HepG2 (cell line): ENCODE data around the gene E2F3. TPM values are rescaled to one million over a fixed set of nuclear protein-coding genes. Genes with fewer than 3 reads are reported as not detected.
A peak's percentile ranks its signal among the peaks of the same experiment; 100 is the strongest.

Experiments used
- BORCS8-MEF2B ChIP-seq: sonication (generic); formaldehyde crosslinking; IDR thresholded peaks from 2 replicates; pipeline ENCODE4 v1.8.0; 2022; ENCODE audit warnings: mild to moderate bottlenecking, missing genetic modification reagents
- GMEB1 ChIP-seq: sonication (generic); formaldehyde crosslinking; IDR thresholded peaks from 2 replicates; pipeline ENCODE4 v1.5.1; 2020; ENCODE audit warnings: missing genetic modification reagents, mild to moderate bottlenecking, borderline replicate concordance
- HOXA5 ChIP-seq: sonication (generic); formaldehyde crosslinking; IDR thresholded peaks from 2 replicates; pipeline ENCODE4 v1.4.0; 2020; ENCODE audit warnings: missing genetic modification reagents
- MAFG ChIP-seq: sonication (generic); formaldehyde crosslinking; IDR thresholded peaks from 2 replicates; pipeline ENCODE4 v1.5.1; 2020; ENCODE audit warnings: mild to moderate bottlenecking, missing genetic modification reagents
- MNT ChIP-seq: fragments of 450-650 bp; IDR thresholded peaks from 2 replicates; pipeline ENCODE4 v1.6.1; 2016
- NFE2L1 ChIP-seq: sonication (generic); formaldehyde crosslinking; IDR thresholded peaks from 2 replicates; pipeline ENCODE4 v1.4.0; 2020; ENCODE audit warnings: missing genetic modification reagents, mild to moderate bottlenecking, borderline replicate concordance
- NR2F1 ChIP-seq, 2 experiments: fragments of 450-650 bp in 1 of 2; formaldehyde crosslinking in 1 of 2; IDR thresholded peaks; 2 replicates each; pipeline versions ENCODE4 v1.5.0 to v1.6.1; 2016 to 2020; ENCODE audit warnings: mild to moderate bottlenecking in 1 of 2, missing compliant biosample characterization in 1 of 2, missing genetic modification reagents in 1 of 2, moderate library complexity in 1 of 2
- PHF21A ChIP-seq: sonication (generic); formaldehyde crosslinking; IDR thresholded peaks from 2 replicates; pipeline ENCODE4 v1.5.0; 2020; ENCODE audit warnings: mild to moderate bottlenecking, missing genetic modification reagents
- PITX1 ChIP-seq: sonication (generic); formaldehyde crosslinking; IDR thresholded peaks from 2 replicates; pipeline ENCODE4 v1.5.1; 2020; ENCODE audit warnings: mild to moderate bottlenecking, missing genetic modification reagents
- PRDM15 ChIP-seq: sonication (generic); formaldehyde crosslinking; IDR thresholded peaks from 2 replicates; pipeline ENCODE4 v1.4.0; 2020; ENCODE audit warnings: missing genetic modification reagents
- SP5 ChIP-seq: IDR thresholded peaks from 2 replicates; pipeline ENCODE4 v1.6.1; 2016; ENCODE audit warnings: low read depth, borderline replicate concordance
- TAF15 ChIP-seq: fragments of 200-400 bp; formaldehyde crosslinking; IDR thresholded peaks from one replicate; pipeline ENCODE4 v1.6.1; 2018; ENCODE audit warnings: mild to moderate bottlenecking, low read depth, low read length; ENCODE audit not compliant: poor library complexity, severe bottlenecking
- TBX3 ChIP-seq: fragments of 450-650 bp; IDR thresholded peaks from 2 replicates; pipeline ENCODE4 v1.6.1; 2017; ENCODE audit warnings: antibody characterized with exemption, mild to moderate bottlenecking, inconsistent platforms, borderline replicate concordance
- ZNF234 ChIP-seq: sonication (generic); formaldehyde crosslinking; conservative IDR thresholded peaks from 2 replicates; pipeline ENCODE4 v1.5.1; 2020; ENCODE audit warnings: mild to moderate bottlenecking, missing genetic modification reagents
- ZNF580 ChIP-seq: IDR thresholded peaks from 2 replicates; pipeline ENCODE4 v1.6.1; 2016; ENCODE audit warnings: low read depth, borderline replicate concordance
- ZNF7 ChIP-seq: IDR thresholded peaks from 2 replicates; pipeline ENCODE4 v1.6.1; 2016; ENCODE audit warnings: missing biosample characterization, missing genetic modification reagents
- polyA plus RNA-seq, 8 experiments: library from polyadenylated mRNA; depleted of rRNA in 3 of 8; stranded (reverse) in 7 of 8; unstranded in 1 of 8; fragments of >200 nt; fragmentation: Illumina TruSeq in 4 of 8; extraction: Trizol in 4 of 8; gene quantifications; 2 replicates each; pipeline versions ENCODE4 v1.2.1 to v1.2.3, GENCODE V29; 2011 to 2016; ENCODE audit warnings: low read depth in 4 of 8, missing spikeins in 1 of 8, mixed read lengths in 1 of 8; ENCODE audit not compliant: insufficient read depth in 1 of 8
- total RNA-seq, 5 experiments: library from RNA; depleted of rRNA; stranded (reverse); fragments of >200 nt; fragmentation: Illumina TruSeq; extraction: Trizol; gene quantifications; 2 replicates each; pipeline ENCODE4 v1.2.3, GENCODE V29; 2016; ENCODE audit warnings: low read depth in 1 of 5
- TF ChIP-seq, protein P1 (sequence below): IDR thresholded peaks from 2 replicates; pipeline ENCODE4 v1.6.1; 2016; ENCODE audit warnings: missing compliant biosample characterization, missing genetic modification reagents, borderline replicate concordance

Gene E2F3
- total and polyA plus RNA-seq, 2 of the 13 experiments (the other 11 are each of a cell fraction or from before 2014, with no cell fraction given) = 8.5 to 12.7 TPM

- TF ChIP-seq MNT = peak; percentile 50
- peak; percentile 12; the same call in 1 of the 2 replicates for TF ChIP-seq PHF21A
- TF ChIP-seq BORCS8-MEF2B (CRISPR knock-in tag) = peak; percentile 99
- TF ChIP-seq ZNF580 (CRISPR knock-in tag) = peak; percentile 82; the same call in 1 of the 2 replicates
- TF ChIP-seq MAFG (CRISPR knock-in tag) = no peak
- TF ChIP-seq, protein P1, sequence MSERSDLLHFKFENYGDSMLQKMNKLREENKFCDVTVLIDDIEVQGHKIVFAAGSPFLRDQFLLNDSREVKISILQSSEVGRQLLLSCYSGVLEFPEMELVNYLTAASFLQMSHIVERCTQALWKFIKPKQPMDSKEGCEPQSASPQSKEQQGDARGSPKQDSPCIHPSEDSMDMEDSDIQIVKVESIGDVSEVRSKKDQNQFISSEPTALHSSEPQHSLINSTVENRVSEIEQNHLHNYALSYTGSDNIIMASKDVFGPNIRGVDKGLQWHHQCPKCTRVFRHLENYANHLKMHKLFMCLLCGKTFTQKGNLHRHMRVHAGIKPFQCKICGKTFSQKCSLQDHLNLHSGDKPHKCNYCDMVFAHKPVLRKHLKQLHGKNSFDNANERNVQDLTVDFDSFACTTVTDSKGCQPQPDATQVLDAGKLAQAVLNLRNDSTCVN (CRISPR knock-in tag) = peak; percentile 9; the same call in 1 of the 2 replicates
- no peak for TF ChIP-seq NR2F1 (CRISPR knock-in tag; IDR thresholded peaks at IDR 0.05)
- no peak for TF ChIP-seq TBX3
- peak; percentile 92; the same call in 1 of the 2 replicates for TF ChIP-seq ZNF234
- TF ChIP-seq TAF15 = no peak
- peak; percentile 65 for TF ChIP-seq PITX1 (CRISPR knock-in tag)
- TF ChIP-seq NFE2L1 (CRISPR knock-in tag) = peak; percentile 56; the same call in 1 of the 2 replicates
- peak; percentile 76; the same call in 1 of the 2 replicates for TF ChIP-seq HOXA5 (CRISPR knock-in tag)
- no peak; the same call in 1 of the 2 replicates for TF ChIP-seq SP5
- peak; percentile 51; the same call in 1 of the 2 replicates for TF ChIP-seq PRDM15 (CRISPR knock-in tag)
- TF ChIP-seq ZNF7 (CRISPR knock-in tag) = no peak
- TF ChIP-seq GMEB1 (CRISPR knock-in tag) = peak; percentile 63; the same call in 1 of the 2 replicates
Measured at GRCh38 chr6:20401205-20402091, at the start of gene E2F3 (continued).
